Stimulated activated CD8-positive, alpha-beta memory T cell treated with anti-CD3 and anti-CD28 coated beads, Interleukin-7, amount 100 ng/mL, for 1 hour (primary cell): Measurements from ENCODE around the gene AIFM3.
"Not testable (repeated sequence)": the region's sequence is repeated elsewhere in the genome, so short reads cannot be mapped to it uniquely, and the experiment has no call there.

Source experiments
- DNase-seq, 2 donors: peaks; one replicate each; pipeline ENCODE4 v3.0.0-alpha.2; 2020; ENCODE audit warnings: low read depth in 2 of 2

Gene AIFM3, protein sequence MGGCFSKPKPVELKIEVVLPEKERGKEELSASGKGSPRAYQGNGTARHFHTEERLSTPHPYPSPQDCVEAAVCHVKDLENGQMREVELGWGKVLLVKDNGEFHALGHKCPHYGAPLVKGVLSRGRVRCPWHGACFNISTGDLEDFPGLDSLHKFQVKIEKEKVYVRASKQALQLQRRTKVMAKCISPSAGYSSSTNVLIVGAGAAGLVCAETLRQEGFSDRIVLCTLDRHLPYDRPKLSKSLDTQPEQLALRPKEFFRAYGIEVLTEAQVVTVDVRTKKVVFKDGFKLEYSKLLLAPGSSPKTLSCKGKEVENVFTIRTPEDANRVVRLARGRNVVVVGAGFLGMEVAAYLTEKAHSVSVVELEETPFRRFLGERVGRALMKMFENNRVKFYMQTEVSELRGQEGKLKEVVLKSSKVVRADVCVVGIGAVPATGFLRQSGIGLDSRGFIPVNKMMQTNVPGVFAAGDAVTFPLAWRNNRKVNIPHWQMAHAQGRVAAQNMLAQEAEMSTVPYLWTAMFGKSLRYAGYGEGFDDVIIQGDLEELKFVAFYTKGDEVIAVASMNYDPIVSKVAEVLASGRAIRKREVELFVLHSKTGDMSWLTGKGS

DNA sequence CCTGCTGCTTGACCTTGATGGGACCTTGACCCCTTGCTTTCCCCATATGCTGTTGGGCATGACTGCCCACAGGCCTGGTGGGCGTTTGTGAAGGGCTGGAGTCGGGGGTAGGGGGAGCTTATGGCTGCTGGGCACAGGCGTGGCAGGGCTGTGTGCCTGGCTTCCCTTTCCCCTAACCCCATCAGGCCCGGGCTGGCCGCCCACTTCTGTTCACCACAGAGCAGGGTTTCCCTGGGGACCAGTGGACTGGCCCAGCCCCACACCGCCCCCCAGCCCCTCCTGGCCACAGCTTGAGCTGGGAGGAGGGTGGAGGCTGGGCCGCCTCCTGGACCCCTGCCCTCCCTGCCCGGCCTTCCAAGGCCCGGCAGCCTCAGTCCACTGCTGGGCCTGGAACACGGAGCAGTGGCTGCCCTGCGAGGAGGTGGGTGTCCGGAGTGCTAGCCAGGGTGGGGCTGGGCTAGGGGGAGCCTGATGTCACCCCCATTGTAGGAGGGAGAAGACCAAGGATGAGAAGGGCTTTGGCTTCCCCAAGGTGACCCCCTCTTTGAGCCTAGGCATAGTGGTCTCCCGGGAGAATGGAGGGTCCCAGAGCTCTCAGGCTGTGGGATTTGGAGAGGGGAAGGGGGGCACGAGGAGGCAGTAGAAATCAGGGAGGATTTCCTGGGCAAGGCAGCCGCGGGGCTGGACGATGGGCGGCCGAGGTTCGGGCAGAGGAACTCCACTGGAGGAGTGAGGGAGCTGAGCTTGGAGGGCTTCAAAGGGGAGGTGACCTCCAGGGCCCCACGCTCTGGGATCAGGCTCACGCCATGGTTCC lies at the start of gene AIFM3:
AIFM3 (plus strand) TSS at position 373 of the 814 bp plus-strand sequence. CDS start 690 bp downstream, outside the sequence.
- DNase-seq = no peak

DNA sequence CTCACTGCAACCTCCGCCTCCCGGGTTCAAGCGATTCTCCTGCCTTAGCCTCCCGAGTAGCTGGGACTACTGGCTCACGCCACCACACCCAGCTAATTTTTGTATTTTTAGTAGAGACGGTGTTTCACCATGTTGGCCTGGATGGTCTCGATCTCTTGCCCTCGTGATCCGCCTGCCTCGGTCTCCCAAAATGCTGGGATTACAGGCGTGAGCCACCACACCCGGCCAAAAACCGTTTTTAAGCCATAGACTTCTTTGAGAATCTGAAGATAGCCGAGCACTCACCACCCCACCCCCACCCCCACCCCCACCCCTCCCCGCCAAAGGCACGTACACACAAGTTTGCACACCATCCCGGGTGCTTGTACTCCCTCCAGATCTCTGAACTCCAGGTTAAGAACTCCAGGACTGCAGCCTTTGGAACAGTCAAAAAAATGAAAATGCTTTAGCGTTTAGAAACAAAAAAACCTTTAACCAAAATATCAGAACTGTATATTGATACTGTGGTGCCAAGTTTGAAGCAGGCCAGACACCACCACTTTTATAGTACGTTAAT lies 48.3 kb upstream of the AIFM3 start:
- DNase-seq = no peak

DNA sequence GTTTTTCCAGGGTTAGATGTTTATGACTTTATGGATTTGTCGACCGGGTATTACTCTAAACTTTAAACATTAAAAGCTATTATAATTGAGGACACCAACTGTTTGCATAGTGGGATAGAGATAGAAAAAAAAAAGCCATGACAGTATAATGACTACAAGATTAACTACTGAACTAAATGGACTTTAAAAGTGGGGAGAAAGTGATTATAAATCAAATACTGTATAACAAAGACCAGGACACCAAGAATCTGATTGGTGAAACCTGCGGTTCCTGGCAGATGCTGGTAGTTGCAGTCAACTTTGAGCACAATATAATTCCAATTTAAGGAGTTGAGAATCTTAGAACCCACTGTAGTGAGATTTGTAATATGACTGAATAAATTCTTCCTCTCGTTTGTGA lies 47.3 kb upstream of the AIFM3 start:
- no peak for DNase-seq

DNA sequence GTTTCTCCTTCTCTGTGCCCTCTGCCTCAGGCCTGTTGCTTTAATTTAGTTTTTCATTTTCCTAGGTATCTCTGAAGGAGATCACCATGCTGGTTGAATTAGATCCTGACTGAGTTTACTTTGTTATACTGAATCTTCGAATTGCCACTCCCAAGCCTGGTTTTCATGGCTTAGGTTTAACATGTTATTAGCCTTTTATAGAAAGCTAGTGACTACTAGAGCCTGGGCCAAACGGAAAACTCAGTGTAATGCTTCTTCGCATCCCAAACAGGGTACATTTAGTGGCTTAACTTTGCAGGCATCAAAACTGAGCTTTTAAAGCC lies 46.2 kb upstream of the AIFM3 start:
- DNase-seq = no peak

DNA sequence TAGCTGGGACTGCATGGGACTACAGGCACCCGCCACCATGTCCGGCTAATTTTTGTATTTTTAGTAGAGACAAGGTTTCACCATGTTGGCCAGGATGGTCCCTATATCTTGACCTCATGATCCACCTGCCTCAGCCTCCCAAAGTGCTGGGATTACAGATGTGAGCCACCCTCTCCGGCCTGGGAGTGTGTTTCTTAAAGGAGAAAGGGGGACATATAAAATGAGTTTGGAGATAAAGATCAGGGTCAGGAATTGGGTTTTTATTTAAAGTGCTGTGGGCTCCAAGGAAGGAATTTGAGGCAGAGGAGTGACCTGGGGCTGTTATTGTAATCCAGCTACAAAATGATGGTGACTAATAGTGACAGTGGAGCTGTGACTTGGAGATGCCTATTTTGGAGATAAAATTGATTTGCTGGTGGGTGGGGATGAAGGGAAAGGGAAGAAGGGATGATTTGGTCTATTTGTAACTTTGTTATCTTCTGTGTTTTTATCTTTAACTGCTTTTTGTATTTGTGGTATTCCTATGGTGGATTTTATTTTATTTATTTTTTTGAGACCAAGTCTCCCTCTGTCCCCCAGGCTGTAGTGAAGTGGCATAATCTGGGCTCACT lies 44.8 kb upstream of the AIFM3 start:
- no peak for DNase-seq

DNA sequence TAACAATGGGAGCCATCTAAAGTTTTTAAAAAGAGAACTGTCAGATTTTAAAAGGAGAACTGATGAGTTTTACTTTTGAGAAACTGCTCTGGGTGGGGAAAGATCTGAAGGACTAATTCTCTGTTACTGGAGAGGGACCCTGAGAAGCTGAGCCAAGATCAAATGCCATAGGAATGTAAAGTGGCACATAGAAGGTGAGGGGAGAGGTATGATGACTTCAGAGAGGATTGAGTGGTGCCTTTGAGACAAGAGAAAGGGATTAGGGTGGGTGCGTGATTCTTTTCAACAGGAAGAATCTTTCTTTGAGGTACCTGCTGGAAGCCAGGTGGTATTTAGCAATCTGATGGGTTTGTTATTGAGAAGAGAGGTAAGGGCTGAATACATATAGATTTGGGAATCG lies 40.8 kb upstream of the AIFM3 start:
- no peak for DNase-seq

DNA sequence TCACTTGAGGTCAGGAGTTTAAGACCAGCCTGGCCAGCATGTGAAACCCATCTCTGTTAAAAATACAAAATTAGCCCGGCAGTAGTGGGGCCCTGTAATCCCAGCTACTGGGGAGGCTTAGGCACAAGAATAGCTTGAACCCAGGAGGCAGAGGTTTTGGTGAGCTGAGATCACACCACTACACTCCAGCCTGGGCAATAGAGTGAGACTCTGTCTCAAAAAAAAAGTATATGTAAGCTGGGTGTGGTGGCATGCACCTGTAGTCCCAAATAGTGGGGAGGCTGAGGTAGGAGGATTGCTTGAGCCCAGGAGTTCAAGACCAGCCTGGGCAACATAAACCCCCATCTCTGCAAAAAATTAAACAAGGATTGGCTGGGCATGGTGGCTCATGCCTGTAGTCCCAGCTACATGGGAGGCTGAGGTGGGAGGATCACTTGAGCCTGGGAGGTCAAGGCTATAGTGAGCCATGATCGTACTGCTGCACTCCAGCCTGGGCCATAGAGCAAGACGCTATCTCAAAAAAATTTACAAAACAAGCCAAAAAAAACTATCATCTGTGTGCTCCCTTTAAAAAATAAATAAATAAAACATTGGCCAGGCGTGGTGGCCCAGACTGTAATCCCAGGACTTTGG lies 39.0 kb upstream of the AIFM3 start:
- DNase-seq = no peak

DNA sequence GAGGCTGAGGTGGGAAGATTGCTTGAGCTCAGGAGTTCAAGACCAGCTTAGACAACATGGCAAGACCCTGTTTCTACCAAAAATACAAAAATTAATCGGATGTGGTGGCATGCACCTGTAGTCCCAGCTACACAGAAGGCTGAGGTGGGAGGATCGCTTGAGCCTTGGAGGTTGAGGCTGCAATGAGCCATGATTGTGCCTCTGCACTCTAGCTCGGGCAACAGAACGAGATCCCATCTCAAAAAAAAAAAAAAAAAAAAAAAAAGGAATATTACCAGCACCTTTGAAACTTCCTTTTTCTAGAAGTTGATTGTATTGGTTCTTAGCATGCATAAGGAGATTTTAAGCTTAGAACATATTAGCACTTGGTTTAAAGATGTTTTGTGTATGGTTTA lies 38.5 kb upstream of the AIFM3 start:
- no peak for DNase-seq

DNA sequence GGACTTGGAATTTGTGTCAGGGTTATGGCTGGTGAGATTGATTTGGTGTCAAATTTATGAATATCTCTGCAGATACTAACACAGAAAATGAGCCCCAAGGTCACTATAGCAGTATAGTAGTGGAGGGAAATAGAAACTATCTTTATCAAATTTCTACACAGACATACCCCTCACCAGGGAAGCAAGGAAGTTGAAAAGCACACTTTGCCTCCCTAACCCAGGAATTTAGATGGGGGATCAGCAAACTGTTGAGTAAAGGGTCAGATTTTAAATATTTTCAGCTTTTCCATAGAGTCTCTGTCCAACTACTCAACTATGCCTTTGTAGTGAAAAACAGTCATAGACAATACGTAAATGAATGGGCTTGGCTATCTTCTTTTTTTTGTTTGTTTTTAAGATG lies 37.1 kb upstream of the AIFM3 start:
- DNase-seq = no peak

DNA sequence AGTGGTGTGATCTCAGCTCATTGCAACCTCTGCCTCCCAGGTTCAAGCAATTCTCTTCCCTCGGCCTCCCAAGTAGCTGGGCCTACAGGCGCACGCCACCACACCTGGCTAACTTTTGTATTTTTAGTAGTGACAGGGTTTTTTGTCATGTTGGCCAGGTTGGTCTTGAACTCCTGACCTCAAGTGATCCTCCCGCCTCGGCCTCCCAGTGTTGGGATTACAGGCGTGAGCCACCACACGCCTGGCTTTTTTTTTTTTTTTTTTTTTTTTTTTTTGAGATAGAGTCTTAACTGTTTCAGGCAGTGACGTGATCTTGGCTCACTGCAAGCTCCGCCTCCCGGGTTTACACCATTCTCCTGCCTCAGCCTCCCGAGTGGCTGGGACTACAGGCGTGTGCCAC lies 36.6 kb upstream of the AIFM3 start:
- DNase-seq = not testable (repeated sequence)

DNA sequence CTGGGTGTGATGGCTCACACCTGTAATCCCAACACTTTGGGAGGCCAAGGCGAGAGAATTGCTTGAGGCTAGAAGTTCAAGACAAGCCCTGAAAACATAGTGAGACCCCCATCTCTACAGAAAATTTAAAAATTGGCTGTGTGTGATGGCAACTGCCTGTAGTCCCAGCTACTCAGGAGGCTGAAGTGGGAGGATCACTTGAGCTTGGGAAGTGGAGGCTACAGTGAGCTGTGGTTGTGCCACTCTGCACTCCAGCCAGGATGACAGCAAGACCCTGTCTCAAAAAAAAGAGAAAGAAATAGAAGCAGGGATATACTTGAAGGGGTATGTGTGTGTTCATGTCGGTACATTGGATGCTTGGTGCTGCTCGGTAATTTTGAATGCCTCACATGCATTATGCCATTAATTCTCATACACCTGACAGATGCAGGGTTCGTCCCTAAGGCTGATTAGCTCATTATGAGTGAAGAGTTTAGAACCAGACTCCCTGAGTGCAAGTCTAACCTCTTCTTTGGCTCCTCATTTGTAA lies 35.9 kb upstream of the AIFM3 start:
- DNase-seq = no peak

DNA sequence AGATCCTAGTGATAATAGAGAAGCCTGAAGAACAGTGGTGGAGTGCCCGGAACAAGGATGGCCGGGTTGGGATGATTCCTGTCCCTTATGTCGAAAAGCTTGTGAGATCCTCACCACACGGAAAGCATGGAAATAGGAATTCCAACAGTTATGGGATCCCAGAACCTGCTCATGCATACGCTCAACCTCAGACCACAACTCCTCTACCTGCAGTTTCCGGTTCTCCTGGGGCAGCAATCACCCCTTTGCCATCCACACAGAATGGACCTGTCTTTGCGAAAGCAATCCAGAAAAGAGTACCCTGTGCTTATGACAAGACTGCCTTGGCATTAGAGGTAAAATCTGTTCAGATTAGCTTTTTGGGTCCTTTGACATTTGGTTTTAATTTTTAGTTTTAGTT lies 33.1 kb upstream of the AIFM3 start:
- no peak for DNase-seq

DNA sequence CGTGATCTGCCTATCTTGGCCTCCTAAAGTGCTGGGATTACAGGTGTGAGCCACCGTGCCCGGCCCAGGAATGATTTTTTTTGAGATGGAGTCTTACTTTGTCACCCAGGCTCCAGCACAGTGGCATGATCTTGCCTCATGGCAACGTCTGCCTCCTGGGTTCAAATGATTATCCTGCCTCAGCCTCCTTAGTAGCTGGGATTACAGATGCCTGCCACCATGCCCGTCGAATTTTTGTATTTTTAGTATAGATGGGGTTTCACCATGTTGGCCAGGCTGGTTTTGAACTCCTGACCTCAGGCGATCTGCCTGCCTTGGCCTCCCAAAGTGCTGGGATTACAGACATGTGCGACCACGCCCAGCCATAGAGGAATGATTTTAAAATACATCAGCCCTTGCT lies 32.0 kb upstream of the AIFM3 start:
- DNase-seq = not testable (repeated sequence)

DNA sequence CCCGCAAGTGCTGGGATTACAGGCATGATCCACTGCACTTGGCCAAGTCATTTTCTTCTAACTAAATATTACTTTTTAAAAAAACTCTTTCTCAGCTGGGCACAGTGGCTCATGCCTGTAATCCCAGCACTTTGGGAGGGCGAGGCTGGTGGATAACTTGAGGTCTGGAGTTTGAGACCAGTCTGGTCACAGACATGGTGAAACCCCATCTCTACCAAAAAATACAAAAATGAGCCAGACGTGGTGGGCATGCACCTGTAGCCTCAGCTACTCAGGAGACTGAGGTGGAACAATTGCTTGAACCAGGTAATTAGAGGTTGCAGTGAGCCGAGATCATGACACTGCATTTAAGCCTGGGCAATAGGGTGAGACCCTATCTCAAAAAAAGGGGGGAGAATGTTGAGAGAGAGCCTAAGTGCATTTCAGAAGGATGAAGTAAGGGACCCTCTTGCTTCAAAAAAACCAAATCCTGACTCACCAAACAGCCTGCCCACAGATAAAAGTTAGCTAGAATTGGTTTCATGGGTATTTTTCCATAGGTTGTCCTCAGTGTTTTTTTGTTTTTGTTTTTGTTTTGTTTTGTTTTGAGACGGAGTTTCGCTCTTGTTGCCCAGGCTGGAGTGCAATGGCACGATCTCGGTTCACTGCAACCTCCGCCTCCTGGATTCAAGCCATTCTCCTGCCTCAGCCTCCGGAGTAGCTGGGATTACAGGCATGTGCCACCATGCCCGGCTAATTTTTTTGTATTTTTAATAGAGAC lies 31.1 kb upstream of the AIFM3 start:
- not testable (repeated sequence) for DNase-seq

DNA sequence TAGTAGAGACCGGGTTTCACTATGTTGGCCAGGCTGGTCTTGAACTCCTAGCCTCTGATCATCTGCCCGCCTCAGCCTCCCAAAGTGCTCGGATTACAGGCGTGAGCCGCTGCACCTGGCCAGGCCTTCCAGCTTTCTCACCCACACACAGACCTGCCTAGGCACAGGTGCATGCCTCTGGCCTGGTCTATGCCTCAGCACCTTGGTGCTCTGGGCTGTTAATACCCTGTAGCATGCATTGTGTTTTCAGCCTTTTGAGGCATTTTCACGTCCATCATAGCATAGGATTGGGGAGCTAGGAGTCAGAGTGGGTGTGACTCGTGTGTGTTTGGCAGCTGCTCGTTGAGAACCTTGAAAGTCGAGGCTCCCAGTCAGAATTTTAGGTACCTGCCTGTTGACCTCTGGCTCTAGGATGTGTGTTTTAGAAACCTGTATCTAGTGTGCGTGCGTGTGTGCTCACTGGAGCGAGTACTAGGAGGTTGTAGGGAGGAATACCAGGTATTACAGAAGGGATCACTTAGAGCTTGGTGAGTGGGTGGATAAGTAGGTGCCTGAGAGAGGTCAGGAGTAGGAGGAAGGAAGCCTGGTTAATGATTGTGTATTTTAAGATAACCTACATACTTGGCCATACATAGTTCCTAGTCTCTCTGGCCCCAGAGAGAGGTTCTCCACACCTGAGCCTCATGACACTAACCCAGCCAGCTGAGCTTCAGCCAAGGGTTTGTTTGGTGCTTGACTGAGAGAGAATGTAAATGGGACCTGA lies 29.8 kb upstream of the AIFM3 start:
- DNase-seq = no peak

DNA sequence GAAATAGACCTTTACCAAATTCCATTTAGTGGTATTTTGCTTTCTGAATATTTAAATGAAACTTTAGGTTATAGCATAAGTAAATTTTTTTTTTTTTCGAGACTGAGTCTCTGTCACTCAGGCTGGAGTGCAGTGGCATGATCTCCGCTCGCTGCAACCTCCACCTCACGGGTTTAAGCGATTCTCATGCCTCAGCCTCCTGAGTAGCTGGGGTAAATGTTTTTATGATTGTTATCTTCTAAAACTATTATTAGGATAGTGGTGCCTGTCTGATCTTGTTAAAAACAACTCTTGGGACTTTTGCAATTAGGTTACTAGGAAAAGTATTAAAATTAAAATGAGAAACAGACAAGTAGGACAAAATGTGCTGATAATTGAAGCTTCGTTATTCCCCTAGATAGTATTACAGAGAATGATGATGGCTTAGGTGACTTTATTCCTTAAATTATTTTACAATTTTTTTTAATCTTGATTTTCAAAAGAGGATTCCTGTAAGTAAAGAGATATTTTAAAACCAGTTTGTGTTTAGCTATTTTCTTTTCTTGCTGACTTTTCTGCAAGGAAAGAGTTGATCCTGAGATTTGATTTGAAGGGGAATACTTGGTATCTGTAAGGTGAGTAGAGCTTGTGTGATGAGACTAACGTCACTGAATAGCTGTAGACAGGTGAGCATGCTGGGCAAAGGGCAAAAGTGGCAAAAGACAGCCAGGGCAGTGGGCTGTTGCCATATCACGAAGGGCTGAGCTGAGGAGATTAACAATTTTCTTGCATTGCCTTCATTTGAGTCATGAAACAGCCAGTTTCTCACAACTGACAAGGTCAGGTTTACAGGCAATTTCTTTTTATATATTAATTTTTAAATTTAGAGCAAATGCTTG lies 29.0 kb upstream of the AIFM3 start:
- DNase-seq = no peak

DNA sequence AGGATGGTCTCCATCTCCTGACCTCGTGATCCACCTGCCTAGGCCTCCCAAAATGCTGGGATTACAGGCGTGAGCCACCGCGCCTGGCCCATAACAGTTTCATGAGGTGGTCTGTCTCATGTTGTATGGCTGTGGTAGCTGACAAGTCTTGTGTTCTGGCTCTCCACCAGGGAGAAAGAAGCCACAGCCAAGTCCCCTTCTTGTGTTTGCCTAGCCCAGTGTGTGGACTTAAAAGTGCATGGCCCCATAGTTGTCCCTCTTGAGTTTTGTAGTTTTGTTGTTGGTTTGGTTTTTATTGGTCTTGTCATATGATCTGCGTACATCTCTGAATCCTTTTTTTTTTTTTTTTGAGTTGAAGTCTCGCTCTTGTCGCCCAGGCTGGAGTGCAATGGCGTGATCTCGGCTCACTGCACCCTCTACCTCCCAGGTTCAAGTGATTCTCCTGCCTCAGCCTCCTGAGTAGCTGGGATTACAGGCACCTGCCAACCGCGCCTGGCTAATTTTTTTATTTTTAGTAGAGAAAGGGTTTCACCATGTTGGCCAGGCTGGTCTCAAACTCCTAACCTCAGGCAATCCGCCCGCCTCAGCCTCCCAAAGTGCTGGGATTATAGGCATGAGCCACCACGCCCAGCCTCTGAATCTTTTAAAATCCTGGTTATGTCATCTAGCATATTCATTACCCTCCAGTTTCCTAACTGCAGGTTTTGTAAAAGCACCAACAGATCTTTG lies 27.4 kb upstream of the AIFM3 start:
- not testable (repeated sequence) for DNase-seq

DNA sequence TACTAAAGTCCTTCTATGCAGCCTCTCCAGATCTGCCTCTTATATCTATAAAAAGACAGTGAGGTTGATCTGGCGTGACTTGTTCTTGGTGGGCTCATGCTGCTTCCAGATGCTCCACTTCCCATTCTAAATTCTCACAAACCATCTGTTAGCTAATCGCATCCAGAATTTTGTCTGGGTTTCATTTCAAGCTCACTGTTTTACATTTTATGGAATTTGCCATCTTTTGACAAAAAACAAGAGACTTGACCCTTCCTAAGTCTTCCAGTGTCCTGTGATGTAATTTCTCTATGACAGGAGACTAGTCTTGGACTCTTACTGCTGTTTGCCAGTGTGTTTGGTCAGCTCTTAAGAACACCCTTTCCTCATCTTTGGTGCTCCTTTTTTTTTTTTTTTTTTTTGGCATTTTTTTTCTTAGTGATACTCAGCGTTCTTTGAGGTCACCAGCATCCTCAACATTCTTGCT lies 26.8 kb upstream of the AIFM3 start:
- no peak for DNase-seq
